ENCODE results near the gene BRD9.
"Not testable (repeated sequence)": the region's sequence is repeated elsewhere in the genome, so short reads cannot be mapped to it uniquely, and the experiment has no call there.

Gene BRD9

GRCh38 chr5:838431-838851 lies 54.2 kb downstream of the BRD9 start:
- not testable (repeated sequence) for H3K27me3 ChIP-seq (ENCODE audit: insufficient read depth, low read length); H3K9me3 ChIP-seq (ENCODE audit: low read length); H3K4me1 ChIP-seq (ENCODE audit: insufficient read depth, low read length, severe bottlenecking); H3K79me2 ChIP-seq (ENCODE audit: insufficient read depth, low read length); H3K4me2 ChIP-seq (ENCODE audit: low read length); H3F3A ChIP-seq (ENCODE audit: insufficient read depth, low read length); H3K9ac ChIP-seq (ENCODE audit: low read length); H4K20me1 ChIP-seq (ENCODE audit: insufficient read depth, low read length); H3K4me3 ChIP-seq (ENCODE audit: low read depth, low read length, poor library complexity, severe bottlenecking); H3K27ac ChIP-seq (ENCODE audit: low read depth, low read length, poor library complexity, severe bottlenecking); H3K9me2 ChIP-seq (ENCODE audit: low read depth, low read length); H3K36me3 ChIP-seq (ENCODE audit: insufficient read depth, low read length); H2AFZ ChIP-seq (ENCODE audit: low read length)

GRCh38 chr5:837621-838121 lies 54.9 kb downstream of the BRD9 start:
- not testable (repeated sequence) for H3K36me3 ChIP-seq (ENCODE audit: insufficient read depth, low read length); H3K4me1 ChIP-seq (ENCODE audit: insufficient read depth, low read length, severe bottlenecking); H3K79me2 ChIP-seq (ENCODE audit: insufficient read depth, low read length); H3K9me2 ChIP-seq (ENCODE audit: low read depth, low read length); H3K27ac ChIP-seq (ENCODE audit: low read depth, low read length, poor library complexity, severe bottlenecking); H3K9ac ChIP-seq (ENCODE audit: low read length); H3K4me2 ChIP-seq (ENCODE audit: low read length); H4K20me1 ChIP-seq (ENCODE audit: insufficient read depth, low read length); H2AFZ ChIP-seq (ENCODE audit: low read length); H3K9me3 ChIP-seq (ENCODE audit: low read length); H3K27me3 ChIP-seq (ENCODE audit: insufficient read depth, low read length); H3K4me3 ChIP-seq (ENCODE audit: low read depth, low read length, poor library complexity, severe bottlenecking); H3F3A ChIP-seq (ENCODE audit: insufficient read depth, low read length)

GRCh38 chr5:835933-836612 lies 56.5 kb downstream of the BRD9 start:
- H3K36me3 ChIP-seq (ENCODE audit: insufficient read depth, low read length); H3K4me1 ChIP-seq (ENCODE audit: insufficient read depth, low read length, severe bottlenecking); H3K79me2 ChIP-seq (ENCODE audit: insufficient read depth, low read length); H3K9me2 ChIP-seq (ENCODE audit: low read depth, low read length); H4K20me1 ChIP-seq (ENCODE audit: insufficient read depth, low read length); H3K4me3 ChIP-seq (ENCODE audit: low read depth, low read length, poor library complexity, severe bottlenecking); H3K9ac ChIP-seq (ENCODE audit: low read length); H3K27me3 ChIP-seq (ENCODE audit: insufficient read depth, low read length); H3K4me2 ChIP-seq (ENCODE audit: low read length); H3K9me3 ChIP-seq (ENCODE audit: low read length); H3K27ac ChIP-seq (ENCODE audit: low read depth, low read length, poor library complexity, severe bottlenecking); H3F3A ChIP-seq (ENCODE audit: insufficient read depth, low read length); H2AFZ ChIP-seq (ENCODE audit: low read length): not testable (repeated sequence)

GRCh38 chr5:834013-834412 lies 58.6 kb downstream of the BRD9 start:
- H3K9me2 ChIP-seq (ENCODE audit: low read depth, low read length); H3K9ac ChIP-seq (ENCODE audit: low read length); H3K4me1 ChIP-seq (ENCODE audit: insufficient read depth, low read length, severe bottlenecking); H3F3A ChIP-seq (ENCODE audit: insufficient read depth, low read length); H3K27ac ChIP-seq (ENCODE audit: low read depth, low read length, poor library complexity, severe bottlenecking); H3K4me3 ChIP-seq (ENCODE audit: low read depth, low read length, poor library complexity, severe bottlenecking); H3K27me3 ChIP-seq (ENCODE audit: insufficient read depth, low read length); H3K79me2 ChIP-seq (ENCODE audit: insufficient read depth, low read length); H3K36me3 ChIP-seq (ENCODE audit: insufficient read depth, low read length); H4K20me1 ChIP-seq (ENCODE audit: insufficient read depth, low read length); H2AFZ ChIP-seq (ENCODE audit: low read length); H3K4me2 ChIP-seq (ENCODE audit: low read length); H3K9me3 ChIP-seq (ENCODE audit: low read length): not testable (repeated sequence)

- H3K9ac ChIP-seq (ENCODE audit: low read length); H3K4me3 ChIP-seq (ENCODE audit: low read depth, low read length, poor library complexity, severe bottlenecking); H3K27me3 ChIP-seq (ENCODE audit: insufficient read depth, low read length); H2AFZ ChIP-seq (ENCODE audit: low read length); H3K79me2 ChIP-seq (ENCODE audit: insufficient read depth, low read length); H3K9me2 ChIP-seq (ENCODE audit: low read depth, low read length); H3K9me3 ChIP-seq (ENCODE audit: low read length); H3K4me1 ChIP-seq (ENCODE audit: insufficient read depth, low read length, severe bottlenecking); H3F3A ChIP-seq (ENCODE audit: insufficient read depth, low read length); H3K27ac ChIP-seq (ENCODE audit: low read depth, low read length, poor library complexity, severe bottlenecking); H3K36me3 ChIP-seq (ENCODE audit: insufficient read depth, low read length); H3K4me2 ChIP-seq (ENCODE audit: low read length); H4K20me1 ChIP-seq (ENCODE audit: insufficient read depth, low read length): not testable (repeated sequence)
Observed at GRCh38 chr5:828194-828593, 64.4 kb downstream of the BRD9 start.

GRCh38 chr5:825544-825943 lies 67.1 kb downstream of the BRD9 start:
- H3K4me1 ChIP-seq (ENCODE audit: insufficient read depth, low read length, severe bottlenecking); H3K27ac ChIP-seq (ENCODE audit: low read depth, low read length, poor library complexity, severe bottlenecking); H3K4me3 ChIP-seq (ENCODE audit: low read depth, low read length, poor library complexity, severe bottlenecking); H3K79me2 ChIP-seq (ENCODE audit: insufficient read depth, low read length); H3K36me3 ChIP-seq (ENCODE audit: insufficient read depth, low read length); H3K9ac ChIP-seq (ENCODE audit: low read length); H3K27me3 ChIP-seq (ENCODE audit: insufficient read depth, low read length); H3F3A ChIP-seq (ENCODE audit: insufficient read depth, low read length); H4K20me1 ChIP-seq (ENCODE audit: insufficient read depth, low read length); H2AFZ ChIP-seq (ENCODE audit: low read length); H3K9me3 ChIP-seq (ENCODE audit: low read length); H3K9me2 ChIP-seq (ENCODE audit: low read depth, low read length); H3K4me2 ChIP-seq (ENCODE audit: low read length): not testable (repeated sequence)
